IPS-18c (cell line): ENCODE measurements around the gene AP1G1.
A peak's percentile ranks its signal among the peaks of the same experiment; 100 is the strongest.
"Not testable (repeated sequence)": the region's sequence is repeated elsewhere in the genome, so short reads cannot be mapped to it uniquely, and the experiment has no call there.

Experiments used
- H3K4me3 ChIP-seq: 2 replicates; pipeline ENCODE4 v1.7.0; 2013; ENCODE audit warnings: low read depth, mild to moderate bottlenecking, low read length, moderate library complexity; ENCODE audit not compliant: insufficient read depth
- H3K9me3 ChIP-seq: one replicate; pipeline ENCODE4 v1.6.1; 2013; ENCODE audit warnings: mild to moderate bottlenecking, low read length, moderate library complexity; ENCODE audit not compliant: control insufficient read depth, insufficient read depth

Gene AP1G1

GRCh38 chr16:71808593-71809459, at the start of gene AP1G1:
Gene AP1G1 (minus strand): TSS chr16:71808834. CDS start chr16:71789479, 19,355 bp downstream.
- no peaks in the 10 kb centered on the region for H3K9me3 ChIP-seq
- peak within 1 kb of the TSS; percentile 99 for H3K4me3 ChIP-seq

GRCh38 chr16:71855937-71856662, 47.5 kb upstream of the AP1G1 start:
- no peaks in the 10 kb centered on the region for H3K9me3 ChIP-seq
- no peak overlapping the region for H3K4me3 ChIP-seq

GRCh38 chr16:71854369-71854948, 45.8 kb upstream of the AP1G1 start:
- Histone ChIP-seq H3K4me3 (no peak overlapping the region), H3K9me3 (no peaks in the 10 kb centered on the region)

GRCh38 chr16:71853413-71853812, 44.8 kb upstream of the AP1G1 start:
- no peaks in the 10 kb centered on the region for H3K9me3 ChIP-seq
- no peak overlapping the region for H3K4me3 ChIP-seq

GRCh38 chr16:71852561-71852960, 43.9 kb upstream of the AP1G1 start:
- no peak overlapping the region for H3K4me3 ChIP-seq
- no peaks in the 10 kb centered on the region for H3K9me3 ChIP-seq

DNA sequence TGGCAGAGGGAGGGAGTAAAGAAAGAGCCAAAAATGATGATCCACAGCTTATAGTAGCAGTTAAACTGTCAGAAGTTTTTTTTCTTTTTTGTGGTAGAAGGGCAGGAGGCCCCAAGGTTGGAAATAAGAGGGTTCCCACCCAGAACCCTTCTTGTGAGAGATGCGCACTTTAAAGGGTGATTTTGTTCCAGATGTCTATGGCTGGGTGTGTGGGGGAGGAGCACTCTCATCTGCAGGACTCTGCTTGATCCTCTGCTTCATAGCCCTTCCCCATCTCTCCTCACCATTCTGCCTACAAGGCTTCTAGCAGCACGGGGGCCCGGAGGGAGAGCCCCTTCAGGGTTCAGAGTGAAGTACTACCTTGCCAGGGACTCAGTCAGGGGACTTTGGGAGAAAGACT, 43.5 kb upstream of the AP1G1 start:
- H3K4me3 ChIP-seq, result no peak overlapping the region
- no peaks in the 10 kb centered on the region for H3K9me3 ChIP-seq

DNA sequence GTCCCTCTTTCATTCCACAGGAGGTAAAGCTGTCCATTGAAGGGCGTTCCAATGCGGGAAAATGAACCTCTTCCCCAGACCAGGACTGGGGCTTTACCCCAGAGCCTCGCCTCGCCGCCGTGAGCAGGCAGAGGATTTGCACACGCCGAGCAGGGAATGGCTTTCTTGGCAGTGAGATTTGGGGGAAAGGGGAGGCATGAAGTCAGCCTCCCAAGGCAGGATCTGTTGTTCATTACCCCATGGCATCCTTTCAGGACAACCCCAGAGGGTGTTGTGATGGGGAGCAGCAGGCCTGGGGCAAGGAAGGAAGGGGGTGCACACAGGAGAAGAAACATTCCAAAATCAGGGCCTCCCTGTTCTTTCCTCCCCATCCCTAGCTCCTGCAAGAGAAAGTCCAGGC, 43.1 kb upstream of the AP1G1 start:
- H3K4me3 ChIP-seq, result no peak overlapping the region
- H3K9me3 ChIP-seq, result no peaks in the 10 kb centered on the region

DNA sequence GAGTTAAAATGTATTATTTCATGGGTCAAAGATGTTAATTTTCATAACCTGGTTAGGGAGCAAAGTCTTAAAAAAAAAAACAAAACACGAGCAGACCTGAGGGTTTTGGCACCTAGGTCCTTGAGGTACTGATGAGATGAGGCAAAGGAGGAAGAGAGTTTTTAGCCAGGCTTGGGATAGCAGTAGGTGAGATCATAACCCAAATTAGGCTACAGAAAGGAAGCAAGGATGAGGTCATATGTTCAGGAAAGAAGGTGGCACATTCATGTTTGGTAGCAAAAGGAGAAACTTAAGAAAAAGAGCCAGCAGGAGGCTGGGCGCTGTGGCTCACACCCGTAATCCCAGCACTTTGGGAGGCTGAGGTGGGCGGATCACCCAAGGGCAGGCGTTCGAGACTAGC, 40.0 kb upstream of the AP1G1 start:
- Histone ChIP-seq H3K4me3 (no peak overlapping the region), H3K9me3 (no peaks in the 10 kb centered on the region)

DNA sequence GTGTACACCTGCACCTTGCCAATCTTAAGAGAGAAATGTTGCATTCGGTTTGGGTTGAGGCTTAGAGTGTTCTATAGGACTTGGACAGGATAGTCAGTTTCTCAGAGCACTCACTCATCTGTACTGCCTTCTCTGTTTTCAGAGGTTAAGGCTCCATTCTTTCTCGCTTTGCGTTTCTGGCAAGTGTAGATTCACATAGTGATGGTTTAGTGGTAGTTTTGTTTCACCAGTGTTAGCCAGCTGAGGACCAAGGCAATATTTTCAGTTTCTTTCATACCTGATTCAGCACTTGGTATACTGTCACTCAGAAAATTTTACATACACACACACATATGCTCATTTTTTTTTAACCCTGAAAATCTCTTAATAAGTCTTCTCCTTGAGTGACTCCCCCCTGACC, 38.5 kb upstream of the AP1G1 start:
- peak overlapping the region; percentile 95 for H3K4me3 ChIP-seq
- H3K9me3 ChIP-seq, result no peaks in the 10 kb centered on the region

DNA sequence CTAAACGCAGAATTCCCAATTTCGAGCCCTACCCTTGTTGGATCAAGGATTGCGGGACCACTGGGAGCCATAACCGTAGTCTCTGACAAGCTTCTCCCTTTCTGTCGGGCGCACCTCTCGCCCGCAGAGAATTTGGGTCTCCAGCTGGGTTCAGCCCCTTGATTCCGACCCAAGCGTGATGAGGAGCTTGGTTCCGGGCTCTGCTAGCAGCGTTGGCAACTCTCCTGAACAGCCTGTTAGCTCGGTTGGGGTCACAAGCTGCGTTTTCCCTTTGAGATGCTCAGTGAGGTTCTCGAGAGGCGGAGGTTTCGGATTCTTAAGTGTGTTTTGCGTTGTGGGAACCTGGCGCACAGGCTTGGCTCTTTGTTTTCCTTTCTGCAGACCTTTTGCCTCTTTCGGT, 37.8 kb upstream of the AP1G1 start:
- Histone ChIP-seq H3K9me3 (no peaks in the 10 kb centered on the region), H3K4me3 (peak overlapping the region; percentile 95)

- no peaks in the 10 kb centered on the region for H3K9me3 ChIP-seq
- H3K4me3 ChIP-seq, result peak within 1 kb of the TSS; percentile 95
Observed at GRCh38 chr16:71845639-71846430, 37.2 kb upstream of the AP1G1 start, which contains the start of gene ATXN1L. Gene ATXN1L (plus strand): TSS chr16:71845976. CDS start chr16:71849741, 3,765 bp downstream.

DNA sequence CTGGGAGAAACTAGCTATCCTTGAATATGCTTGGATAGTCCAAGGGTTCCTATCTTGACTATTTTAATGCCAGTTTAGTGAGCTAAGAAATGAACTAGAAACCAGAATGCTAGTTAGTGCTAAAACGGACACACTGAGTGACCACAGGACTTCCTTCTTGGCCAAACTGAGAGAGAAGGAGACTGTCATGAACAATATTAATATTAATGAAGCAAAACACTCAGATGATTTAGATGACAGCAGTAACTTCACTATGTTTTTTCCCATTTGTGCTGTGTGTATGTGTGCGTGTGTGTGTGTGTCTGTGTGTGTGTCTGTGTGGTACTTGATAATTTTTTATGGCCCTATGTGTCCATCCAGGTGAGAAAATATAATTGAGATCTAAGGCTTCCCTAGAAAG, 34.9 kb upstream of the AP1G1 start:
- Histone ChIP-seq H3K4me3 (no peak overlapping the region), H3K9me3 (no peaks in the 10 kb centered on the region)

DNA sequence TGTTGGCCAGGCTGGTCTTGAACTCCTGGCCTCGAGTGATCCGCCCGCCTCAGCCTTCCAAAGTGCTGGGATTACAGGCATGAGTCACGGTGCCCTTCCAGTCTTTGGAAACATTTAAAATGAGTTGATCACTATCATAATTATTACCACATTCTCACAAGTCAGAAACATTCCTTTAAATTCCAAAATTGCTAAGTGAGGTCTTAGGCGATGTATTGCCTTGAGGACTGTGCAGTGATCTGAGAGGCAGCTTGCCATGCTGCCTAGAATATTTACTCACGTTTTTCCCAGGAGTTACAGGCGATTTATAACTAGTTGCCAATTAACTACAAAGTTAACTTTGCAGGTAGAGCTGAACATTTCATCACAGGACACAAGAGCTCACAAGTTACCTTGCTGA, 31.4 kb upstream of the AP1G1 start:
- no peaks in the 10 kb centered on the region for H3K9me3 ChIP-seq
- H3K4me3 ChIP-seq, result no peak overlapping the region

- Histone ChIP-seq H3K4me3 (no peak overlapping the region), H3K9me3 (no peaks in the 10 kb centered on the region)
Observed at GRCh38 chr16:71837150-71837549, 28.5 kb upstream of the AP1G1 start.

DNA sequence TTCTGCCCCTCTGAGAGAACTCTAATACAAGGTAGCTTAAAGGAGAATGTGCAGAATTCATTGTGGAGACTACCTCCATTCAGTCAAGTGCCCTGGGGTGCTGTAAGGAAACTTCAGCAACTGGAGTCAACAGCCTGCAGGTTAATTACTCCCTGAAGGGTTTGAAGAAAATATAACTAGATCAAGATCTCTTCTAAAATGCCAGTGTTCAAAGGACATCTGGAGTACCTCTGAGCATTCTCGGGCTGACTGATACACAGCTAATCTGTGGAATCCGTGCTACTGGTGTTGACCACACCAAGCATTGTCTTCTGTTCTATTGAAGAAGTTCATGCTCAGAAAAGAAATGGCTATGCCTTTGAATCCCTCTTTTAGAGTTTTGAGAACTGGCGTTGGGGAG, 25.7 kb upstream of the AP1G1 start:
- H3K9me3 ChIP-seq, result no peaks in the 10 kb centered on the region
- no peak overlapping the region for H3K4me3 ChIP-seq

GRCh38 chr16:71832112-71832511, 23.5 kb upstream of the AP1G1 start:
- H3K9me3 ChIP-seq, H3K4me3 ChIP-seq: not testable (repeated sequence)

DNA sequence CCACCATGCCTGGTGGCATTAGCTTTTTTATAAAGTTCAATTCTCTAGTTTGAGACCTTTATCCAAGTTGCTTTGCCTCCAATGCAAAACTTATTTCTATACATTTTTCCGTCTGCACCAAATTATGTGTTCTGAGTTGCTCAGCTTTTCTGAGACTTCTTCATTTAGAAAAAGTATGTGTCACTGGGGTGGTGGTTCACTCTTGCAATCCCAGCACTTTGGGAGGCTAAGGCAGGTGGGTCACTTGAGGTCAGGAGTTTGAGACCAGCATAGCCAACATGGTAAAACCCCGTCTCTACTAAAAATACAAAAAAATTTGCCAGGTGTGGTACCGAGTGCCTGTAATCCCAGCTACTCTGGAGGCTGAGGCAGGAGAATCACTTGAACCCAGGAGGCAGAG, 23.1 kb upstream of the AP1G1 start:
- H3K9me3 ChIP-seq, H3K4me3 ChIP-seq: not testable (repeated sequence)
